ENCODE measurements around the gene MACROD2.

DNA sequence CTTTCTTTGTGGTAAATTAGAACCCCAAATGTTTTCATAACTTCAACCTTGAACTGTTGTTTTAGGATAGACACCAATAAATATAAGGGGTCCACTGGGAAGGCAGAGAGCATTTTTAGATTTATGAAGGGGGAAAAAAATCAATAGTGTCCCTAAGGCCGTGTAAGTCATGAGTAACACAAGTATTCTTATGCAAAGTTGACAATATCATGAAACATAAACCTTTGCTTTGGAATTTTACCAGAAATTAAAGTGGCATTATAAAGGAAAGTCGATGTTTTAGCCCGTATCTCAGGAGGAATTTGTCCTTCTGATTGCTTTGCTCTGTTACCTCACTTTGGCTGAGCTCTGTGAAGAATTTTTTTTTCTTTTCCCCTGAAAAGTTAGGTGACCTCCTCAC is 737.0 kb downstream of the MACROD2 start:
- TF ChIP-seq, protein P1, sequence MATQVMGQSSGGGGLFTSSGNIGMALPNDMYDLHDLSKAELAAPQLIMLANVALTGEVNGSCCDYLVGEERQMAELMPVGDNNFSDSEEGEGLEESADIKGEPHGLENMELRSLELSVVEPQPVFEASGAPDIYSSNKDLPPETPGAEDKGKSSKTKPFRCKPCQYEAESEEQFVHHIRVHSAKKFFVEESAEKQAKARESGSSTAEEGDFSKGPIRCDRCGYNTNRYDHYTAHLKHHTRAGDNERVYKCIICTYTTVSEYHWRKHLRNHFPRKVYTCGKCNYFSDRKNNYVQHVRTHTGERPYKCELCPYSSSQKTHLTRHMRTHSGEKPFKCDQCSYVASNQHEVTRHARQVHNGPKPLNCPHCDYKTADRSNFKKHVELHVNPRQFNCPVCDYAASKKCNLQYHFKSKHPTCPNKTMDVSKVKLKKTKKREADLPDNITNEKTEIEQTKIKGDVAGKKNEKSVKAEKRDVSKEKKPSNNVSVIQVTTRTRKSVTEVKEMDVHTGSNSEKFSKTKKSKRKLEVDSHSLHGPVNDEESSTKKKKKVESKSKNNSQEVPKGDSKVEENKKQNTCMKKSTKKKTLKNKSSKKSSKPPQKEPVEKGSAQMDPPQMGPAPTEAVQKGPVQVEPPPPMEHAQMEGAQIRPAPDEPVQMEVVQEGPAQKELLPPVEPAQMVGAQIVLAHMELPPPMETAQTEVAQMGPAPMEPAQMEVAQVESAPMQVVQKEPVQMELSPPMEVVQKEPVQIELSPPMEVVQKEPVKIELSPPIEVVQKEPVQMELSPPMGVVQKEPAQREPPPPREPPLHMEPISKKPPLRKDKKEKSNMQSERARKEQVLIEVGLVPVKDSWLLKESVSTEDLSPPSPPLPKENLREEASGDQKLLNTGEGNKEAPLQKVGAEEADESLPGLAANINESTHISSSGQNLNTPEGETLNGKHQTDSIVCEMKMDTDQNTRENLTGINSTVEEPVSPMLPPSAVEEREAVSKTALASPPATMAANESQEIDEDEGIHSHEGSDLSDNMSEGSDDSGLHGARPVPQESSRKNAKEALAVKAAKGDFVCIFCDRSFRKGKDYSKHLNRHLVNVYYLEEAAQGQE (IDR thresholded peaks at IDR 0.05; ENCODE audit: insufficient read depth in 1 of 2, low read depth in 2 of 2, low read length in 2 of 2) = no peak
- no peak for TF ChIP-seq SIN3A (IDR thresholded peaks at IDR 0.05; ENCODE audit: borderline replicate concordance, insufficient read depth, low read length)
